HepG2 (cell line): ENCODE measurements around the gene RANBP3L.

Experiments
- CTCF ChIP-seq: sonication (generic); formaldehyde crosslinking; IDR thresholded peaks from 2 replicates; pipeline ENCODE4 v1.5.0; 2020; ENCODE audit warnings: mild to moderate bottlenecking, missing genetic modification reagents, moderate library complexity
- NFE2L2 ChIP-seq: fragments of 150-350 bp; IDR thresholded peaks from 2 replicates; pipeline ENCODE4 v1.6.1; 2014; ENCODE audit warnings: low read length
- NR3C1 ChIP-seq: sonication (generic); formaldehyde crosslinking; IDR thresholded peaks from 2 replicates; pipeline ENCODE4 v1.4.0; 2020; ENCODE audit warnings: missing genetic modification reagents
- POLR2A ChIP-seq, 2 experiments: IDR thresholded peaks; 2 replicates each; pipeline ENCODE4 v1.6.1; 2011; ENCODE audit warnings: low read depth in 2 of 2, low read length in 2 of 2, mild to moderate bottlenecking in 1 of 2, moderate library complexity in 1 of 2; ENCODE audit not compliant: insufficient read depth in 1 of 2
- TCF12 ChIP-seq, 2 experiments: fragments of 450-650 bp in 1 of 2; sonication (generic) in 1 of 2; formaldehyde crosslinking in 1 of 2; IDR thresholded peaks; 2 replicates each; pipeline versions ENCODE4 v1.6.1 to v1.8.0; 2017 to 2022; ENCODE audit warnings: antibody characterized with exemption in 1 of 2, mild to moderate bottlenecking in 1 of 2, missing genetic modification reagents in 1 of 2, moderate library complexity in 1 of 2
- ZKSCAN5 ChIP-seq: sonication (generic); formaldehyde crosslinking; IDR thresholded peaks from 2 replicates; pipeline ENCODE4 v1.5.1; 2020; ENCODE audit warnings: mild to moderate bottlenecking, missing genetic modification reagents
- ZNF274 ChIP-seq: sonication (generic); formaldehyde crosslinking; IDR thresholded peaks from 2 replicates; pipeline ENCODE4 v1.5.1; 2020; ENCODE audit warnings: mild to moderate bottlenecking, missing genetic modification reagents
- ZNF747 ChIP-seq: sonication (generic); formaldehyde crosslinking; IDR thresholded peaks from 2 replicates; pipeline ENCODE4 v1.8.1; 2023; ENCODE audit warnings: missing genetic modification reagents, mild to moderate bottlenecking, borderline replicate concordance
- TF ChIP-seq, protein P1 (sequence below): sonication (generic); formaldehyde crosslinking; IDR thresholded peaks from 2 replicates; pipeline ENCODE4 v1.4.0; 2020; ENCODE audit warnings: missing genetic modification reagents
- TF ChIP-seq, protein P2 (sequence below): IDR thresholded peaks from 2 replicates; pipeline ENCODE4 v1.6.1; 2012; ENCODE audit warnings: inconsistent platforms

DNA sequence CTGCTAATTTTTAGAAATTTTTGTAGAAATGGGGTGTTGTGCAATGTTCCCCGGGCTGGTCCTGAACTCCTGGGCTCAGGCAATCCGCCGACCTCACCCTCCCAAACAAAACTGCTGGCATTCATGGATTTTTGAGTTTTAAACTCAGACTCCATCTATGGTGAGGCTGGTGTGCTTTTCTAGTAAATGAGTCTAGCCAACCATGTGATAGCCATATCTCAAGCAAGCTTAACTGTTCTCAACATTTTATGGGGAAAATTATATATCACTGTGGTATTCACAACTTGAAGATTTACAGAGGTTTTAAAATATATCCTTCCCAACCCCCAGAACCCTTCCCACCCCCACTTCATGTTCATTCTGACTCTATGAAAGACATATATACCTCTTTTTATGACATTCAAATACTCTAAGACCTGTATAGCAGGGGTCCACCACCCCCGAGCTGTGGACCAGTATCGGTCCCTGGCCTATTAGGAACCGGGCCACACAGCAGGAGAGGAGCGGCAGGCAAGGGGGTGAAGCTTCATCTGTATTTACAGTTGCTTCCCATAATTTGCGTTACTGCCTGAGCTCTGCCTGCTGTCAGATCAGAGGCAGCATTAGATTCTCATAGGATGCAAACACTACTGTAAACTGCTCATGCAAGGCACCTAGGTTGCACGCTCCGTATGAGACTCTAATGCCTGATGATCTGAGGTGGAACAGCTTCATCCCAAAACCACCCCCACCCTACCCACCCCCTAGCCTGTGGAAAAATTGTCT is 55.5 kb downstream of the RANBP3L start:
- TF ChIP-seq TCF12 (IDR thresholded peaks at IDR 0.05) (no peak), TCF12 (CRISPR knock-in tag; IDR thresholded peaks at IDR 0.05) (no peak), POLR2A (IDR thresholded peaks at IDR 0.05; ENCODE audit: insufficient read depth in 1 of 2, low read depth in 2 of 2, low read length in 2 of 2) (no peak), ZNF747 (CRISPR knock-in tag) (no peak), CTCF (no peak), ZKSCAN5 (CRISPR knock-in tag) (no peak), ZNF274 (CRISPR knock-in tag) (no peak), NR3C1 (CRISPR knock-in tag) (no peak), NFE2L2 (no peak)
- TF ChIP-seq, protein P1, sequence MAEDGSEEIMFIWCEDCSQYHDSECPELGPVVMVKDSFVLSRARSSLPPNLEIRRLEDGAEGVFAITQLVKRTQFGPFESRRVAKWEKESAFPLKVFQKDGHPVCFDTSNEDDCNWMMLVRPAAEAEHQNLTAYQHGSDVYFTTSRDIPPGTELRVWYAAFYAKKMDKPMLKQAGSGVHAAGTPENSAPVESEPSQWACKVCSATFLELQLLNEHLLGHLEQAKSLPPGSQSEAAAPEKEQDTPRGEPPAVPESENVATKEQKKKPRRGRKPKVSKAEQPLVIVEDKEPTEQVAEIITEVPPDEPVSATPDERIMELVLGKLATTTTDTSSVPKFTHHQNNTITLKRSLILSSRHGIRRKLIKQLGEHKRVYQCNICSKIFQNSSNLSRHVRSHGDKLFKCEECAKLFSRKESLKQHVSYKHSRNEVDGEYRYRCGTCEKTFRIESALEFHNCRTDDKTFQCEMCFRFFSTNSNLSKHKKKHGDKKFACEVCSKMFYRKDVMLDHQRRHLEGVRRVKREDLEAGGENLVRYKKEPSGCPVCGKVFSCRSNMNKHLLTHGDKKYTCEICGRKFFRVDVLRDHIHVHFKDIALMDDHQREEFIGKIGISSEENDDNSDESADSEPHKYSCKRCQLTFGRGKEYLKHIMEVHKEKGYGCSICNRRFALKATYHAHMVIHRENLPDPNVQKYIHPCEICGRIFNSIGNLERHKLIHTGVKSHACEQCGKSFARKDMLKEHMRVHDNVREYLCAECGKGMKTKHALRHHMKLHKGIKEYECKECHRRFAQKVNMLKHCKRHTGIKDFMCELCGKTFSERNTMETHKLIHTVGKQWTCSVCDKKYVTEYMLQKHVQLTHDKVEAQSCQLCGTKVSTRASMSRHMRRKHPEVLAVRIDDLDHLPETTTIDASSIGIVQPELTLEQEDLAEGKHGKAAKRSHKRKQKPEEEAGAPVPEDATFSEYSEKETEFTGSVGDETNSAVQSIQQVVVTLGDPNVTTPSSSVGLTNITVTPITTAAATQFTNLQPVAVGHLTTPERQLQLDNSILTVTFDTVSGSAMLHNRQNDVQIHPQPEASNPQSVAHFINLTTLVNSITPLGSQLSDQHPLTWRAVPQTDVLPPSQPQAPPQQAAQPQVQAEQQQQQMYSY (CRISPR knock-in tag): no peak
- TF ChIP-seq, protein P2, sequence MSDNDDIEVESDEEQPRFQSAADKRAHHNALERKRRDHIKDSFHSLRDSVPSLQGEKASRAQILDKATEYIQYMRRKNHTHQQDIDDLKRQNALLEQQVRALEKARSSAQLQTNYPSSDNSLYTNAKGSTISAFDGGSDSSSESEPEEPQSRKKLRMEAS: no peak
